ENCODE results near the gene SLC3A2. TPM values are rescaled to one million over a fixed set of nuclear protein-coding genes. Genes with fewer than 3 reads are reported as not detected.
A peak's percentile ranks its signal among the peaks of the same experiment; 100 is the strongest.

SLC3A2 gene
- total and polyA plus RNA-seq, 2 of the 13 experiments (the other 11 are each of a cell fraction or from before 2014, with no cell fraction given): 213 to 226 TPM

- TF ChIP-seq UBTF (CRISPR knock-in tag; IDR thresholded peaks at IDR 0.05) (no peak), IRX3 (CRISPR knock-in tag; IDR thresholded peaks at IDR 0.05; ENCODE audit: borderline replicate concordance, low read depth) (no peak), ZNF451 (CRISPR knock-in tag; IDR thresholded peaks at IDR 0.05) (0 out of 2 replicates have a peak, but pooled peaks have one; percentile 15), ZNF232 (CRISPR knock-in tag; IDR thresholded peaks at IDR 0.05; ENCODE audit: borderline replicate concordance) (0 out of 2 replicates have a peak, but pooled peaks have one; percentile 37), HNRNPK (IDR thresholded peaks at IDR 0.05; ENCODE audit: low read depth, low read length, poor library complexity, severe bottlenecking) (no peak), ZFY (CRISPR knock-in tag; IDR thresholded peaks at IDR 0.05) (no peak), PCBP1 (IDR thresholded peaks at IDR 0.05; ENCODE audit: borderline replicate concordance, low read depth, low read length) (no peak), ZSCAN31 (CRISPR knock-in tag; IDR thresholded peaks at IDR 0.05; ENCODE audit: low read depth) (no peak), NR1H2 (CRISPR knock-in tag; IDR thresholded peaks at IDR 0.05; ENCODE audit: borderline replicate concordance, low read depth) (no peak), NR2F2 (IDR thresholded peaks at IDR 0.05; ENCODE audit: borderline replicate concordance, low read depth) (no peak), POLR2A (IDR thresholded peaks at IDR 0.05; ENCODE audit: insufficient read depth in 1 of 2, low read depth in 2 of 2, low read length in 2 of 2) (no peak; a peak in 1 of 4 replicates), TEAD3 (CRISPR knock-in tag; optimal IDR thresholded peaks at IDR 0.05; ENCODE audit: borderline replicate concordance) (no peak), REPIN1 (CRISPR knock-in tag; IDR thresholded peaks at IDR 0.05; ENCODE audit: borderline replicate concordance, low read depth) (no peak), ZNF337 (CRISPR knock-in tag; IDR thresholded peaks at IDR 0.05; ENCODE audit: borderline replicate concordance, low read depth) (0 out of 2 replicates have a peak, but pooled peaks have one; percentile 16), MLX (CRISPR knock-in tag; IDR thresholded peaks at IDR 0.05) (no peak), YY1 (IDR thresholded peaks at IDR 0.05; ENCODE audit: insufficient read depth, insufficient replicate concordance, low read depth, low read length) (no peak), TIGD3 (CRISPR knock-in tag; IDR thresholded peaks at IDR 0.05; ENCODE audit: borderline replicate concordance) (no peak), CEBPB (IDR thresholded peaks at IDR 0.05; ENCODE audit: borderline replicate concordance, low read depth, low read length) (no peak), ZBTB49 (CRISPR knock-in tag; IDR thresholded peaks at IDR 0.05; ENCODE audit: borderline replicate concordance) (no peak), ZBTB7B (CRISPR knock-in tag; IDR thresholded peaks at IDR 0.05) (no peak), NPAS2 (CRISPR knock-in tag; IDR thresholded peaks at IDR 0.05; ENCODE audit: borderline replicate concordance) (no peak), JARID2 (CRISPR knock-in tag; IDR thresholded peaks at IDR 0.05; ENCODE audit: insufficient replicate concordance) (no peak), TAF1 (CRISPR knock-in tag; IDR thresholded peaks at IDR 0.05) (no peak)
Measured at GRCh38 chr11:62832336-62833234, 48.1 kb upstream of the SLC3A2 start, which contains the start of gene TEX54 (continued).
